Calu3 (cell line): ENCODE results near the gene AMPH. TPM values are rescaled to one million over a fixed set of nuclear protein-coding genes. Genes with fewer than 3 reads are reported as not detected.

Experiments used
- BruUV-seq: library from RNA; stranded (reverse); fragments of 400-500 nt; replicated peaks from 2 replicates; lab custom pipeline; 2021; lab: Mats Ljungman, UMichigan
- CTCF ChIA-PET: fragments of 300-600 bp; sonication (Branson Sonifier 250); formaldehyde crosslinking; loops from one replicate; lab custom pipeline; 2022; ENCODE audit warnings: antibody characterized with exemption; lab: Charles Lee
- DNase-seq: peaks from one replicate; pipeline ENCODE4 v3.0.0; 2022
- H3K27ac Mint-ChIP-seq: one replicate; pipeline ENCODE4 v1.8.0; 2022; ENCODE audit warnings: mixed read lengths; ENCODE audit not compliant: unreplicated experiment
- H3K27me3 Mint-ChIP-seq: one replicate; pipeline ENCODE4 v1.8.0; 2022; ENCODE audit warnings: mixed read lengths; ENCODE audit not compliant: unreplicated experiment
- H3K36me3 Mint-ChIP-seq: one replicate; pipeline ENCODE4 v1.8.0; 2022; ENCODE audit warnings: mild to moderate bottlenecking, moderate library complexity, mixed read lengths; ENCODE audit not compliant: insufficient read depth, unreplicated experiment
- H3K4me1 Mint-ChIP-seq: one replicate; pipeline ENCODE4 v1.8.0; 2022; ENCODE audit warnings: mild to moderate bottlenecking, low read depth, mixed read lengths; ENCODE audit not compliant: unreplicated experiment
- H3K4me3 Mint-ChIP-seq: one replicate; pipeline ENCODE4 v1.8.0; 2022; ENCODE audit warnings: mild to moderate bottlenecking, low read depth, moderate library complexity, mixed read lengths; ENCODE audit not compliant: unreplicated experiment
- H3K9me3 Mint-ChIP-seq: one replicate; pipeline ENCODE4 v1.8.0; 2022; ENCODE audit warnings: low read depth, mixed read lengths; ENCODE audit not compliant: unreplicated experiment
- intact Hi-C: fragments of 100-400 bp; cut with micrococcal nuclease; formaldehyde crosslinking; loops from one replicate; pipeline ENCODE4 v1.10.0; 2022; ENCODE audit not compliant: unreplicated experiment
- total RNA-seq: library from RNA; stranded (reverse); gene quantifications from 2 replicates; pipeline ENCODE4 v1.2.3, GENCODE V29; 2022
- TF ChIP-seq, protein P1 (sequence below): fragments of 200-600 bp; IDR thresholded peaks from one replicate; pipeline ENCODE4 v1.8.0; 2022; ENCODE audit warnings: antibody characterized with exemption; ENCODE audit not compliant: unreplicated experiment

Gene AMPH
- total RNA-seq, 1 experiment from 2014 or later, result not detected

- no peak overlapping the region for H3K27ac Mint-ChIP-seq
- intact Hi-C loops, result no loop called here
- H3K27me3 Mint-ChIP-seq, result peaks cover 89% of the 10 kb centered on the region
- CTCF ChIA-PET, result no interaction called here
- no peaks in the 10 kb centered on the region for H3K4me1 Mint-ChIP-seq
- no peak for DNase-seq
- no TSS peak for BruUV-seq
- peaks cover 4% of the 10 kb centered on the region for H3K9me3 Mint-ChIP-seq
- H3K4me3 Mint-ChIP-seq, result no peak overlapping the region
- H3K36me3 Mint-ChIP-seq, result no peaks in the 10 kb centered on the region
- TF ChIP-seq, protein P1, sequence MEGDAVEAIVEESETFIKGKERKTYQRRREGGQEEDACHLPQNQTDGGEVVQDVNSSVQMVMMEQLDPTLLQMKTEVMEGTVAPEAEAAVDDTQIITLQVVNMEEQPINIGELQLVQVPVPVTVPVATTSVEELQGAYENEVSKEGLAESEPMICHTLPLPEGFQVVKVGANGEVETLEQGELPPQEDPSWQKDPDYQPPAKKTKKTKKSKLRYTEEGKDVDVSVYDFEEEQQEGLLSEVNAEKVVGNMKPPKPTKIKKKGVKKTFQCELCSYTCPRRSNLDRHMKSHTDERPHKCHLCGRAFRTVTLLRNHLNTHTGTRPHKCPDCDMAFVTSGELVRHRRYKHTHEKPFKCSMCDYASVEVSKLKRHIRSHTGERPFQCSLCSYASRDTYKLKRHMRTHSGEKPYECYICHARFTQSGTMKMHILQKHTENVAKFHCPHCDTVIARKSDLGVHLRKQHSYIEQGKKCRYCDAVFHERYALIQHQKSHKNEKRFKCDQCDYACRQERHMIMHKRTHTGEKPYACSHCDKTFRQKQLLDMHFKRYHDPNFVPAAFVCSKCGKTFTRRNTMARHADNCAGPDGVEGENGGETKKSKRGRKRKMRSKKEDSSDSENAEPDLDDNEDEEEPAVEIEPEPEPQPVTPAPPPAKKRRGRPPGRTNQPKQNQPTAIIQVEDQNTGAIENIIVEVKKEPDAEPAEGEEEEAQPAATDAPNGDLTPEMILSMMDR, result no peak
Measured at GRCh38 chr7:38658921-38659320, 27.7 kb upstream of the AMPH start.

- intact Hi-C loops, result no loop called here
- CTCF ChIA-PET, result no interaction called here
- Mint-ChIP-seq H3K4me1 (no peaks in the 10 kb centered on the region), H3K4me3 (no peak overlapping the region), H3K27ac (no peak overlapping the region), H3K27me3 (peaks cover 75% of the 10 kb centered on the region), H3K36me3 (no peaks in the 10 kb centered on the region), H3K9me3 (peaks cover 4% of the 10 kb centered on the region)
- no TSS peak for BruUV-seq
- no peak for DNase-seq
- TF ChIP-seq, protein P1, result no peak
Measured at GRCh38 chr7:38656968-38657367, 25.8 kb upstream of the AMPH start.

DNA sequence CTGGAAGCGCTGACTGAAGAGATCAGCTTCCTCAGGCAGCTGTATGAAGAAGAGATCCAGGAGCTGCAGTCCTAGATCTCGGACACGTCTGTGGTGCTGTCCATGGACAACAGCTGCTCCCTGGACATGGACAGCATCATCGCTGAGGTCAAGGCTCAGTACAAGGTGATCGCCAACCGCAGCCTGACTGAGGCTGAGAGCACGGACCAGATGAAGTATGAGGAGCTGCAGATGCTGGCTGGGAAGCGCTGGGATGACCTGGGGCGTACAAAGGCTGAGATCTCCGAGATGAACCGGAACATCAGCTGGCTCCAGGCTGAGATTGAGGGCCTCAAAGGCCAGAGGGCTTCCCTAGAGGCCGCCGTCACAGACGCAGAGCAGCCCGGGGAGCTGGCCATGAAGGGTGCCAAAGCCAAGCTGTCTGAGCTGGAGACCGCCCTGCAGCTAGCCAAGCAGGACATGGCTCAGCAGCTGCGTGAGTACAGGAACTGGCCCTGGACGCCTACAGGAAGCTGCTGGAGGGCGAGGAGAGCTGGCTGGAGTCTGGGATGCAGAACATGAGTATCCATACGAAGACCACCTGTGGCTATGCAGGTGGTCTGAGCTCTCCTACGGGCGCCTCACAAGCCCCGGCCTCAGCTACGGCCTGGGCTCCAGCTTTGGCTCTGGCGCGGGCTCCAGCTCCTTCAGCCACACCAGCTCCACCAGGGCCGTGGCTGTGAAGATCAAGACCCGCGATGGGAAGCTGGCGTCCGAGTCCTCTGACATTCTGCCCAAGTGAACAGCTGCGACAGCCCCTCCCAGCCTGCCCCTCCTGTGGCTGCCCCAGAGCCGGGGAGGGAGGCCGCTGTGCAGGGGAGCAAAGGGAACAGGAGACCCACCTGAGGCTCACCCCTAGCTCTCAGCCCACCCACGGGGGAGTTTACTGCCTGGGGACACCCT is 24.9 kb upstream of the AMPH start:
- intact Hi-C loops, result no loop called here
- DNase-seq, result no peak
- no peak overlapping the region for H3K4me3 Mint-ChIP-seq
- peaks cover 66% of the 10 kb centered on the region for H3K27me3 Mint-ChIP-seq
- H3K9me3 Mint-ChIP-seq, result peaks cover 4% of the 10 kb centered on the region
- H3K4me1 Mint-ChIP-seq, result no peaks in the 10 kb centered on the region
- TF ChIP-seq, protein P1, result no peak
- no peak overlapping the region for H3K27ac Mint-ChIP-seq
- H3K36me3 Mint-ChIP-seq, result no peaks in the 10 kb centered on the region
- CTCF ChIA-PET, result no interaction called here
- BruUV-seq, result no TSS peak

DNA sequence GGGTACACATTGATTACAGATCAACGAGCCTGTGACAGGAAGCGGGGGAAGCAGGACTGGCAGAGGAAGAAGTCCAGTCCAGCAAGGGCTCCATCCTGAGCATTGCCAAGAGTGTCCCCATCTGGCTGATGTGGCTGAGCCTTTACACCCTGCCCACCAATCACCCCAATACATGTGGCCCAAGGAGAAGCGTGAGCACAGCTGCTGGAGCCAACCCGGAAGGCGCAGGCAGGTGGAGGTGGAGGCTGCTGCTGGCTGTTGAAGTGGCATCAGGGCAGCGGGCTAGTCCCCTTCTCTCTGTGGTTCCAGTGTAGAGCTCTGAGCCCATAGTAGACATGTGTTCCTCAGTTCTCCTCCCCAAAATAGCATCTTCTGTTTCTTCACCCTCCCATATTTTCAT is 6.8 kb upstream of the AMPH start:
- no peak overlapping the region for H3K27ac Mint-ChIP-seq
- H3K4me1 Mint-ChIP-seq, result no peaks in the 10 kb centered on the region
- H3K9me3 Mint-ChIP-seq, result no peaks in the 10 kb centered on the region
- no peak overlapping the region for H3K4me3 Mint-ChIP-seq
- H3K27me3 Mint-ChIP-seq, result peaks cover 59% of the 10 kb centered on the region
- TF ChIP-seq, protein P1, result no peak
- intact Hi-C loops, result no loop called here
- CTCF ChIA-PET, result no interaction called here
- no peaks in the 10 kb centered on the region for H3K36me3 Mint-ChIP-seq
- no TSS peak for BruUV-seq
- DNase-seq, result no peak
